Measurements from ENCODE around the gene ATP8A1. TPM values are rescaled to one million over a fixed set of nuclear protein-coding genes. Genes with fewer than 3 reads are reported as not detected.
"Not testable (repeated sequence)": the region's sequence is repeated elsewhere in the genome, so short reads cannot be mapped to it uniquely, and the experiment has no call there.

Gene ATP8A1
- total RNA-seq, 4 donors from 2014 or later, result 23.8 to 74.2 (median 31.1) TPM

DNA sequence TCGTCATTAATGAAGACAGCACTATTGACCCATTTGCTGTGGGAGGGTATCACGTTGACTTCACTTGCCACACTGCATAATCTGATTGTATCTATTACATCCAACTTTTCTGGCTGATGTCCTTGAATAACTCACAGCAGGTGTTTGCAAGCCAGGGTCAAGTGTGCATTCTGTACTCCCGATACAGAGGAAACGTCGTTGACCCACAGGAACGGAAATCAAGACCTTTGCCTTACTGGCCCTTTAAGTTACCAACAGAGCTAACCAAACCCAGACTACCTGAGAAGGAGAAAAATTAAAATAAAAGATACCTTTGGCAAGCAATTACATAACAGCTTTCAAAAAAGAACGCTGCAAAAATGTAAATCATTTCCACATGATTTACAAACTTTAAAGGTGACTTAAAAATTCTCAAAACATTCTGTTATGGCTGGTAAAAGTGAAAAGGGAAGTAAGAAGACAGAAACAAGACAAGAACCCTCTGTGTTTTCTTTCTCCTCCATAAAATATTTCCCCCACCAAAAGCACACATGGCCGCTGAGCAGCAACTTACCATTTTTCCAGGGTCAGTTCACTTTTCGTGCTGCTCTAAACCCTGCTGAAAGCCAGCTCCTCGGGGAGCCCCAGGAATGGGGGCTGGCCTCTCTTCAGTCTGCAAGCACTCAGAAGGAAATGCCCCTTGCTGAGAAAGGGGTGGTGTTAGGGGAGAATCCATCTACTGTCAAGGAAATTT is 266.1 kb downstream of the ATP8A1 start:
- ATAC-seq (no peak), DNase-seq (no peak)
- TF ChIP-seq POLR2A (IDR thresholded peaks at IDR 0.05), result no peak
- no peak for TF ChIP-seq CTCF (IDR thresholded peaks at IDR 0.05 in 4 of 5, conservative IDR thresholded peaks at IDR 0.05 in 1 of 5)
- H3K27ac ChIP-seq, result no peak overlapping the region
- H3K4me3 ChIP-seq, result no peak overlapping the region
- H3K4me1 ChIP-seq, result no peaks in the 10 kb centered on the region
- H3K9me3 ChIP-seq, result no peaks in the 10 kb centered on the region
- peaks cover under 1 to 10% (median 6%) of the 10 kb centered on the region in 3 donors for H3K27me3 ChIP-seq
- H3K36me3 ChIP-seq, result no peaks in the 10 kb centered on the region
- intact Hi-C loops (cut with DNase I; ENCODE audit: low total_unique reads) (no loop called here), in situ Hi-C loops (cut with MboI; ENCODE audit: low sequenced_read_pairs in 4 of 4) (no loop called here)

DNA sequence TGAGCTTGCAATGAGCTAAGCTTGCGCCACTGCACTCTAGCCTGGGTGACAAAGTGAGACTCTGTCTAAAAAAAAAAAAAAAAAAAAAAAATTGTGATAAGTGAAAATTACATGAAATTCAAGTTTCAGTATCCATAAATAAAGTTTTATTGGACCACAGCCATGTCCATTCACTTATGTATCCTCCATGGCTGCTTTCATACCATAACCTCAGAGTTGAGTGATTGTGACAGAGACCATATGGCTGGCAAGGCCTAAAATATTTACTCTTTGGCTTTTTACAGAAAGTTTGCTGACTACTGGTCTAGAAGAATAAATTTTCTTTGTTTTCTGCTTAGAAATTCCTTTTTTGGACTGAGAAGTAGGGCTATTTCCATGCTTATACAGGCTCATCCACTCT is 271.4 kb downstream of the ATP8A1 start:
- intact Hi-C loops (cut with DNase I; ENCODE audit: low total_unique reads) (no loop called here), in situ Hi-C loops (cut with MboI; ENCODE audit: low sequenced_read_pairs in 4 of 4) (no loop called here)
- Histone ChIP-seq H3K9me3 (no peaks in the 10 kb centered on the region), H3K27ac (no peak overlapping the region), H3K4me3 (no peak overlapping the region), H3K4me1 (no peaks in the 10 kb centered on the region), H3K27me3 (no peaks in the 10 kb centered on the region), H3K36me3 (no peaks in the 10 kb centered on the region)
- TF ChIP-seq CTCF (IDR thresholded peaks at IDR 0.05 in 4 of 5, conservative IDR thresholded peaks at IDR 0.05 in 1 of 5) (no peak), POLR2A (IDR thresholded peaks at IDR 0.05) (no peak)
- DNase-seq, result no peak
- ATAC-seq, result no peak

- no peak overlapping the region for H3K27ac ChIP-seq
- intact Hi-C loops (cut with DNase I; ENCODE audit: low total_unique reads), result no loop called here
- H3K27me3 ChIP-seq, result no peaks in the 10 kb centered on the region
- TF ChIP-seq POLR2A (IDR thresholded peaks at IDR 0.05) (no peak), CTCF (IDR thresholded peaks at IDR 0.05 in 4 of 5, conservative IDR thresholded peaks at IDR 0.05 in 1 of 5) (no peak)
- in situ Hi-C loops (cut with MboI; ENCODE audit: low sequenced_read_pairs in 4 of 4), result no loop called here
- no peak overlapping the region for H3K4me3 ChIP-seq
- H3K9me3 ChIP-seq, result no peaks in the 10 kb centered on the region
- ATAC-seq, result no peak
- H3K36me3 ChIP-seq, result no peaks in the 10 kb centered on the region
- no peaks in the 10 kb centered on the region for H3K4me1 ChIP-seq
- no peak for DNase-seq
These were observed 275.2 kb downstream of the ATP8A1 start for GRCh38 chr4:42381666-42382065.

- no peak for ATAC-seq
These were observed 279.4 kb downstream of the ATP8A1 start for GRCh38 chr4:42377497-42377896.

GRCh38 chr4:42372303-42372702 is 284.6 kb downstream of the ATP8A1 start:
- H3K4me1 ChIP-seq; H3K36me3 ChIP-seq; H3K27me3 ChIP-seq; DNase-seq; in situ Hi-C loops (cut with MboI; ENCODE audit: low sequenced_read_pairs in 4 of 4); ATAC-seq; H3K27ac ChIP-seq; H3K4me3 ChIP-seq; H3K9me3 ChIP-seq: not testable (repeated sequence)
- intact Hi-C loops (cut with DNase I; ENCODE audit: low total_unique reads), result loop anchor here (5.0 kb wide), 1 partner anchor 145 kb away; no protein-coding TSS in a partner anchor

More at GRCh38 chr4:42377497-42377896, 279.4 kb downstream of the ATP8A1 start:
- Histone ChIP-seq H3K9me3 (no peaks in the 10 kb centered on the region), H3K4me3 (no peak overlapping the region), H3K4me1 (no peaks in the 10 kb centered on the region), H3K27ac (no peak overlapping the region), H3K36me3 (no peaks in the 10 kb centered on the region), H3K27me3 (no peaks in the 10 kb centered on the region)
- in situ Hi-C loops (cut with MboI; ENCODE audit: low sequenced_read_pairs in 4 of 4), result no loop called here
- no peak for TF ChIP-seq CTCF (IDR thresholded peaks at IDR 0.05 in 4 of 5, conservative IDR thresholded peaks at IDR 0.05 in 1 of 5)
- no peak for TF ChIP-seq POLR2A (IDR thresholded peaks at IDR 0.05)
- intact Hi-C loops (cut with DNase I; ENCODE audit: low total_unique reads), result no loop called here
- no peak for DNase-seq

Measured in gastrocnemius medialis (tissue), 4 donors.